NCI-H187 (cell line): ENCODE results near the gene PLCD3.

Experiments
- DNase-seq, 2 experiments: peaks; one replicate each; lab custom pipeline; 2025; lab: John Stamatoyannopoulos, UW

Gene PLCD3

DNA sequence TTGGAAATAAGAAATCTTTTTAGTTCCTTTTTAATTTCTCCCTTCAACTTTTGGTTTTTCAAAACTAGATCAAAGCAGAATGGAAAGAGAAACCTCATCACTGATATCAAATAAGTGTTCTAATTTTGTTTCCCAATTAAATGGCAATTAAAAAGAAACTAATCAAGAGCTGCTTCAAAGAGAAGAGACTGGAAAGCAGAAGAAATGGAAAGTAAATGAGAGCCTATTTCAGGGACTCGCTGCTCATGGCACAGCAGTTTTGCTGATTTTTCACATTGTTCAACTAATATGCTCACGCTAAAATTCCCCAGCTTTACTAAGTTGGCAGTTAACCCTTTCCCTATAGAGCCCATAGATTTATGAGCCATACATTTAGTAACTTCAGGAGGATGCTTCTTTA lies 64.7 kb downstream of the PLCD3 start:
- DNase-seq: no peak

DNA sequence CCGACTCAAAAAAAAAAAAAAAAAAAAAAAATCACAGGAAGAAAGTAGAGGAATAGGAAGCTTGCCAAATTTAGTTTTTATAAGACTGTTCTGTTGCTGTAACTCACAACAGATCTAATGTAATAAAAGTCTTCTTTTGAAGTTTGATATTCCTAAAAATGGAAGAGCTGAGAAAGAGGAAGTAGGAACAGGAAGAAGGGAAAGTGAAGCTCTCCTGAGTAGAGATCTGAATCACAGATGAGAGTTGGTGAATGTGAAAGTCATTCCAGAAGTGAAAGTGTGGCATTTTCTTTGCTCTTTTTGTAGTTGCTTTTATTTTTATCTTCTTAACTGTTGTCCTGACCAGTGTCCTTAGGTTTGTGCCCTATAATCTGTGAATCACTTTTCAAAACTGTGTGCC lies 69.1 kb downstream of the PLCD3 start:
- DNase-seq: no peak

DNA sequence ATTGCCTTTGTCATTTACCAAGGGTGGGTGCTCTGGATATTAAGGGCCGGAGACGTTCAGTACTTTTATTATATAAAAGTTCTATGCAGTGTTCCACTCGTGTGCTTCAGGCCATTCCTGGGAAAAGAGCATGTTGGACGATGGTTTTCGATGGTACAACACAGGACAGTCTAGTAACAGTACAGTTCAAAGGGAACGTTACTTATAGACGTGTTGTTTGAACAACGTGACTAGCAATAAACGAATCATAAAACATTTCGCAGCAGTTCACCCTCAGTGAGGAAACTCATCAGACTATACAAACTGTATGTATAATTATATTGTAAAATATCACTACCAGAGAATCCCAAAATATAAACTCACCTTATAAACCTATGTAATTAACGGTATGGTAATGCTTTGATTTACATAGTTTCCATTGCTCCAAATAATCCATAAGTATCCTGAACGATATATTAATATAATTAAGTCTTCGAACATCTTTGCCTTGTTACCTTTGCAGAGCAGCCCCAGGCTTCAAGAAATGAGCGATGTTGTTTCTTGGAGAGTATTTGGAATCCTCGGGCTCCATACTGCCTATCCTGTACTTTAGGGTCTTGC lies 70.6 kb downstream of the PLCD3 start:
- DNase-seq: no peak

DNA sequence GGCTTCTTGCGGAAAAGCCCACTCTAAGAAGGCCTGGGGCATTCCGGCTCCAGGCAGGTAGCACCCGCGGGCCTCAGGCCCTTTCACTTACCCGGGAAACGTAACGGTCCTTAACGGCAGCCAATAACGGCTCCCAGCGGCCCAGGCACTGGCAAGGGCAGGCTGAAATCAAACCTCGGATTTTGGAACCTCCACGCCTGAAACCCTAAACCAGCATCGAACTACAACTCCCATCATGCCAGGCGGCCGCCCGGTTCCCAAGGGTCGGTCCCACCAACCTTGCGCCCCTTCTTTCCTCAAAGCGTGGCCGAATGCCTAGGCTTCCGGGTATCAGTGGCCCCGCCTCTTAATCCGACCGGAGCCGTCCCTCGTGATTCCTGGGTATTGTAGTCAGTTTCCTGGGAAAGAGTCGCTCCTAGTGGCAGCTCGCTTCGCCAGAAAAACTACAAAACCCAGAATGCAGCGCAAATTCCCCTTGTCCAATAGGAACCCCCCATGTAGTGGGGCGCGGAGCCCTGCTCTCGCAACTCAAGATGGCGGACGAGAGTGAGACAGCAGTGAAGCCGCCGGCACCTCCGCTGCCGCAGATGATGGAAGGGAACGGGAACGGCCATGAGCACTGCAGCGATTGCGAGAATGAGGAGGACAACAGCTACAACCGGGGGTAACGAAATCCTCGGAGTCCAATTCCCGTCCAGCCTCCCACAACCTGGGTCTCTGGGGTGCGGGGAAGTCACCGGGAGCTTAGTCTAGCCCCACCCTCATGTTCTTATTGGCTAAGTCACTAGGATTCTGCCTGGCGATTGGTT lies 71.3 kb downstream of the PLCD3 start, which contains the start of gene NMT1:
Gene NMT1 (plus strand): TSS at position 521 of the 809 bp plus-strand sequence. CDS start 13 bp downstream, at position 534.
- peak; percentile 97 to 98 for DNase-seq

DNA sequence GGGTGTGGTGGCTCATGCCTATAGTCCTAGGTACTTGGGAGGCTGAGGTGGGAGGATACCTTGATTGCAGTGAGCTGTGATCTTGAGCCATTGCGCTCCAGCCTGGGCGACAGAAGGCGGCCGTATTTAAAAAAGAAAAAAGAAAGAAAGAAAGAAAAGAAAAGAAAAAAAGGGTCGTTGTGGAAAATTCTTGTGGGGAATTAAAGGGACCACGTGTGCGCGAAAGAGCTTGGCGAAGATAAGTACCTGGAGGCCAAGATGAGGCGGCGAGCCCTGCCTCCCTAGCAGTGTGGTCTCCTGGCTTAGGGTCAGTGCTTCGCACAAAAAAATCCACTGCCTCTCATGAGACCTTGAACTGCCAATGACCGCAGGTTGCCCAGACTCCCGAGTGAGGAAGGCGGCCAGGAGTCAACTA lies 71.9 kb downstream of the PLCD3 start:
- DNase-seq: no peak
